ENCODE results near the gene PHC2.

Gene PHC2

GRCh38 chr1:33420870-33421775, 9.8 kb downstream of the PHC2 start:
- DNase-seq = no peak

GRCh38 chr1:33418811-33419210, 12.1 kb downstream of the PHC2 start:
- DNase-seq = no peak

GRCh38 chr1:33414879-33415278, 16.0 kb downstream of the PHC2 start:
- no peak for DNase-seq

- DNase-seq = peak in 1 of 2 experiments; percentile 37
Measured at GRCh38 chr1:33410091-33410701, 20.7 kb downstream of the PHC2 start.

- no peak for DNase-seq
Measured at GRCh38 chr1:33408093-33408436, 22.8 kb downstream of the PHC2 start.

GRCh38 chr1:33407352-33408092, 23.4 kb downstream of the PHC2 start:
- no peak for DNase-seq

- no peak for DNase-seq
Measured at GRCh38 chr1:33402206-33402605, 28.7 kb downstream of the PHC2 start.

- no peak for DNase-seq
Measured at GRCh38 chr1:33401471-33401870, 29.4 kb downstream of the PHC2 start.

- DNase-seq = no peak
Measured at GRCh38 chr1:33400153-33400911, 30.6 kb downstream of the PHC2 start.

- DNase-seq = no peak
Measured at GRCh38 chr1:33399375-33399774, 31.5 kb downstream of the PHC2 start.

- peak in 1 of 2 experiments; percentile 32 for DNase-seq
Measured at GRCh38 chr1:33397994-33398393, 32.9 kb downstream of the PHC2 start.

- DNase-seq = no peak
Measured at GRCh38 chr1:33397125-33397506, 33.8 kb downstream of the PHC2 start.

GRCh38 chr1:33396188-33397124, 34.4 kb downstream of the PHC2 start:
- no peak for DNase-seq

- no peak for DNase-seq
Measured at GRCh38 chr1:33394770-33395169, 36.1 kb downstream of the PHC2 start.

- DNase-seq = no peak
Measured at GRCh38 chr1:33393991-33394390, 36.9 kb downstream of the PHC2 start.

GRCh38 chr1:33393524-33393923, 37.4 kb downstream of the PHC2 start:
- no peak for DNase-seq

GRCh38 chr1:33392639-33393038, 38.3 kb downstream of the PHC2 start:
- DNase-seq = no peak

GRCh38 chr1:33392206-33392605, 38.7 kb downstream of the PHC2 start:
- no peak for DNase-seq

GRCh38 chr1:33391343-33392078, 39.4 kb downstream of the PHC2 start:
- no peak for DNase-seq

GRCh38 chr1:33390542-33390941, 40.4 kb downstream of the PHC2 start:
- no peak for DNase-seq

Measured in NCI-H524 (cell line).